Liver (tissue), 9 donors: ENCODE data around the gene SMTNL2. TPM values are rescaled to one million over a fixed set of nuclear protein-coding genes. Genes with fewer than 3 reads are reported as not detected.
"Not testable (repeated sequence)": the region's sequence is repeated elsewhere in the genome, so short reads cannot be mapped to it uniquely, and the experiment has no call there.

Experiments
- DNase-seq: peaks from one replicate; pipeline ENCODE4 v3.0.0-alpha.2; 2017; ENCODE audit warnings: low spot score
- H3K27ac ChIP-seq, 2 donors: one replicate each; pipeline ENCODE4 v1.7.0; 2013; ENCODE audit warnings: inconsistent platforms in 2 of 2, low read length in 2 of 2, control low read depth in 1 of 2, low read depth in 1 of 2, mild to moderate bottlenecking in 1 of 2
- H3K27me3 ChIP-seq, 4 donors: one replicate each; pipeline versions ENCODE4 v1.6.1 to v1.7.0; 2013; ENCODE audit warnings: low read length in 3 of 4, inconsistent platforms in 1 of 4, mild to moderate bottlenecking in 1 of 4, moderate library complexity in 1 of 4; ENCODE audit not compliant: control insufficient read depth in 4 of 4, insufficient read depth in 4 of 4
- H3K36me3 ChIP-seq, 4 donors: one replicate each; pipeline versions ENCODE4 v1.6.1 to v1.7.0; 2013; ENCODE audit warnings: low read length in 3 of 4, mild to moderate bottlenecking in 3 of 4, low read depth in 1 of 4, moderate library complexity in 1 of 4; ENCODE audit not compliant: control insufficient read depth in 4 of 4, insufficient read depth in 3 of 4
- H3K4me1 ChIP-seq, 4 donors: one replicate each; pipeline versions ENCODE4 v1.6.1 to v1.7.0; 2013; ENCODE audit warnings: low read length in 3 of 4, mild to moderate bottlenecking in 3 of 4, moderate library complexity in 1 of 4; ENCODE audit not compliant: control insufficient read depth in 4 of 4, insufficient read depth in 4 of 4
- H3K4me3 ChIP-seq, 3 donors: one replicate each; pipeline versions ENCODE4 v1.6.1 to v1.7.0; 2013; ENCODE audit warnings: low read length in 3 of 3, control low read depth in 1 of 3, low read depth in 1 of 3, mild to moderate bottlenecking in 1 of 3
- H3K9ac ChIP-seq, 2 donors: one replicate each; pipeline ENCODE4 v1.7.0; 2013; ENCODE audit warnings: low read length in 2 of 2, mild to moderate bottlenecking in 2 of 2, moderate library complexity in 2 of 2, control low read depth in 1 of 2, low read depth in 1 of 2
- H3K9me3 ChIP-seq, 4 donors: one replicate each; pipeline versions ENCODE4 v1.6.1 to v1.7.0; 2013; ENCODE audit warnings: low read length in 3 of 4; ENCODE audit not compliant: control insufficient read depth in 4 of 4
- EGR1 ChIP-seq, 2 donors: IDR thresholded peaks; 2 replicates each; pipeline ENCODE4 v1.6.1; 2016 to 2018; ENCODE audit warnings: antibody characterized with exemption in 2 of 2, low read depth in 2 of 2
- FOXA1 ChIP-seq: IDR thresholded peaks from 2 replicates; pipeline ENCODE4 v1.6.1; 2016; ENCODE audit warnings: antibody characterized with exemption
- FOXA2 ChIP-seq: IDR thresholded peaks from 2 replicates; pipeline ENCODE4 v1.6.1; 2016; ENCODE audit warnings: antibody characterized with exemption
- GABPA ChIP-seq, 2 donors: IDR thresholded peaks in 1 of 2; conservative IDR thresholded peaks in 1 of 2; 2 replicates each; pipeline ENCODE4 v1.6.1; 2016; ENCODE audit warnings: antibody characterized with exemption in 2 of 2, mild to moderate bottlenecking in 1 of 2, moderate library complexity in 1 of 2
- HNF4A ChIP-seq, 2 donors: conservative IDR thresholded peaks; 2 replicates each; pipeline ENCODE4 v1.6.1; 2016; ENCODE audit warnings: antibody characterized with exemption in 2 of 2, mild to moderate bottlenecking in 2 of 2
- HNF4G ChIP-seq: IDR thresholded peaks from 2 replicates; pipeline ENCODE4 v1.6.1; 2016; ENCODE audit warnings: antibody characterized with exemption
- JUND ChIP-seq, 2 donors: IDR thresholded peaks; 2 replicates each; pipeline ENCODE4 v1.6.1; 2016; ENCODE audit warnings: antibody characterized with exemption in 2 of 2
- RAD21 ChIP-seq, 2 donors: IDR thresholded peaks; 2 replicates each; pipeline ENCODE4 v1.6.1; 2016; ENCODE audit warnings: antibody characterized with exemption in 2 of 2, mild to moderate bottlenecking in 2 of 2
- RXRA ChIP-seq, 2 donors: IDR thresholded peaks; 2 replicates each; pipeline ENCODE4 v1.6.1; 2017 to 2018; ENCODE audit warnings: antibody characterized with exemption in 2 of 2, mild to moderate bottlenecking in 1 of 2
- SP1 ChIP-seq: IDR thresholded peaks from 2 replicates; pipeline ENCODE4 v1.6.1; 2018; ENCODE audit warnings: antibody characterized with exemption, mild to moderate bottlenecking
- TAF1 ChIP-seq: conservative IDR thresholded peaks from 2 replicates; pipeline ENCODE4 v1.6.1; 2016; ENCODE audit warnings: antibody characterized with exemption, mild to moderate bottlenecking
- YY1 ChIP-seq: IDR thresholded peaks from 2 replicates; pipeline ENCODE4 v1.6.1; 2016; ENCODE audit warnings: antibody characterized with exemption, mild to moderate bottlenecking
- WGBS: extraction: QIAGEN DNeasy Blood & Tissue Kit; methylation state at CpG from one replicate; pipeline ENCODE4 v1.1.7; 2013; 5-methylcytosine and 5-hydroxymethylcytosine counted together
- polyA plus RNA-seq, 2 donors: library from polyadenylated mRNA; stranded (reverse) in 1 of 2; unstranded in 1 of 2; fragments of 200-250 nt in 1 of 2; fragments of >200 nt in 1 of 2; fragmentation: Nextera tagmentation in 1 of 2; extraction: Ambion mirVana in 1 of 2; gene quantifications; one replicate each; pipeline versions ENCODE4 v1.2.1 to v1.2.3, GENCODE V29; 2013 to 2015
- total RNA-seq, 2 donors: library from RNA; depleted of rRNA; stranded (reverse); fragments of >200 nt; gene quantifications; one replicate each; pipeline ENCODE4 v1.2.3, GENCODE V29; 2014
- TF ChIP-seq, protein P1 (sequence below): fragments of 150-350 bp; IDR thresholded peaks from 2 replicates; pipeline ENCODE4 v1.5.1; 2017; ENCODE audit warnings: improper control_type of control experiment, low read depth, low read length; ENCODE audit not compliant: missing input control
- TF ChIP-seq, protein P2 (sequence below): IDR thresholded peaks from 2 replicates; pipeline ENCODE4 v1.6.1; 2016; ENCODE audit warnings: antibody characterized with exemption
- TF ChIP-seq, protein P3 (sequence below): IDR thresholded peaks from 2 replicates; pipeline ENCODE4 v1.6.1; 2016; ENCODE audit warnings: antibody characterized with exemption, mild to moderate bottlenecking
- TF ChIP-seq, protein P4 (sequence below): IDR thresholded peaks from 2 replicates; pipeline ENCODE4 v1.6.1; 2016; ENCODE audit warnings: antibody characterized with exemption
- donor health status: healthy.
- donor health status: healthy.
- donor health status: healthy.
- donor health status: healthy.
- donor health status: healthy.

The SMTNL2 gene
- total and polyA plus RNA-seq, 4 donors: 0.13 to 0.29 TPM; not detected in 2

DNA sequence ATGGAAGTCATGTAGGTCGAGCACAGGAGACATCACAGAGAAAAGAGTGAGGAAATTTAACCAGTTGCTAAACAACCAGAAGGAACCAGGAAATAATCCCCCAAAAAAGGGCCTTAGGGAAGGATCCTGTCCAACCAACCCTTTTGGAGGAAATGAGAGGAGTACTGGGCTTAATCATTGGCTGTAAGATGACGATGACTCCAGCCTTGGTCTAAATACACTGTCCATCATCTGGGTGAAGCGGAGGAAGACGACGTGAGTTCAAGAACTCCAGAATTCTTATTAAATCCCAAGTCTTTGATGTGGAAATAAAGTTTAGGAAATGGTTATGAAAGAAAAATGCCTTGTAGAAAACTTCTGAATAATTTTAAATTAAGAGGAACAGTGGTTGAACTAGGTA lies 68.7 kb downstream of the SMTNL2 start:
- Histone ChIP-seq H3K9me3 (no peaks in the 10 kb centered on the region), H3K4me3 (no peak overlapping the region), H3K27me3 (no peaks in the 10 kb centered on the region), H3K4me1 (peaks cover 4 to 15% (median 10%) of the 10 kb centered on the region in 4 donors), H3K36me3 (no peaks in the 10 kb centered on the region), H3K27ac (no peak overlapping the region), H3K9ac (no peak overlapping the region)
- TF ChIP-seq, protein P1, sequence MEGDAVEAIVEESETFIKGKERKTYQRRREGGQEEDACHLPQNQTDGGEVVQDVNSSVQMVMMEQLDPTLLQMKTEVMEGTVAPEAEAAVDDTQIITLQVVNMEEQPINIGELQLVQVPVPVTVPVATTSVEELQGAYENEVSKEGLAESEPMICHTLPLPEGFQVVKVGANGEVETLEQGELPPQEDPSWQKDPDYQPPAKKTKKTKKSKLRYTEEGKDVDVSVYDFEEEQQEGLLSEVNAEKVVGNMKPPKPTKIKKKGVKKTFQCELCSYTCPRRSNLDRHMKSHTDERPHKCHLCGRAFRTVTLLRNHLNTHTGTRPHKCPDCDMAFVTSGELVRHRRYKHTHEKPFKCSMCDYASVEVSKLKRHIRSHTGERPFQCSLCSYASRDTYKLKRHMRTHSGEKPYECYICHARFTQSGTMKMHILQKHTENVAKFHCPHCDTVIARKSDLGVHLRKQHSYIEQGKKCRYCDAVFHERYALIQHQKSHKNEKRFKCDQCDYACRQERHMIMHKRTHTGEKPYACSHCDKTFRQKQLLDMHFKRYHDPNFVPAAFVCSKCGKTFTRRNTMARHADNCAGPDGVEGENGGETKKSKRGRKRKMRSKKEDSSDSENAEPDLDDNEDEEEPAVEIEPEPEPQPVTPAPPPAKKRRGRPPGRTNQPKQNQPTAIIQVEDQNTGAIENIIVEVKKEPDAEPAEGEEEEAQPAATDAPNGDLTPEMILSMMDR: no peak
- TF ChIP-seq SP1 (no peak), HNF4G (no peak), HNF4A (conservative IDR thresholded peaks at IDR 0.05) (no peak), JUND (IDR thresholded peaks at IDR 0.05) (no peak), RAD21 (IDR thresholded peaks at IDR 0.05) (no peak), GABPA (IDR thresholded peaks at IDR 0.05 in 1 of 2, conservative IDR thresholded peaks at IDR 0.05 in 1 of 2) (no peak), YY1 (no peak), RXRA (IDR thresholded peaks at IDR 0.05) (no peak)
- TF ChIP-seq, protein P2, sequence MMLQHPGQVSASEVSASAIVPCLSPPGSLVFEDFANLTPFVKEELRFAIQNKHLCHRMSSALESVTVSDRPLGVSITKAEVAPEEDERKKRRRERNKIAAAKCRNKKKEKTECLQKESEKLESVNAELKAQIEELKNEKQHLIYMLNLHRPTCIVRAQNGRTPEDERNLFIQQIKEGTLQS: no peak
- WGBS: 91% methylated on average over 5 of the region's 5 CpGs
- no peak for DNase-seq

DNA sequence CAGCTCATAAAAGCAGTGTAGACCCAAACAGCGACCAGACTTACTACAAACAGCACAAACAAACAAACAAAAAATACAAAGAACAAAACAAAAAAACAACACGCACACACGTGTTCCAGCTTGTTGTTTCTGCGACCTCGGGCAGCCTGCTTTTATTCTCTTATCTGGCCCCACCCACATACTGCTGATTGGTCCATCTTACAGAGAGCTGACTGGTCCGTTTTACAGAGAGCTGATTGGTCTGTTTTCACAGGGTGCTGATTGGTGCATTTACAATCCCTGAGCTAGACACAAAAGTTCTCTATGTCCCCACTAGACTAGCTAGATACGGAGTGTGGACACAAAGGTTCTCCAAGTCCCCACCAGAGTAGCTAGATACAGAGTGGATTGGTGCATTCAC lies 71.6 kb downstream of the SMTNL2 start:
- H3K4me3 ChIP-seq, H3K27me3 ChIP-seq, H3K4me1 ChIP-seq, H3K36me3 ChIP-seq, H3K27ac ChIP-seq, DNase-seq, H3K9ac ChIP-seq, H3K9me3 ChIP-seq: not testable (repeated sequence)
- 93% methylated on average over 7 of the region's 7 CpGs for WGBS

DNA sequence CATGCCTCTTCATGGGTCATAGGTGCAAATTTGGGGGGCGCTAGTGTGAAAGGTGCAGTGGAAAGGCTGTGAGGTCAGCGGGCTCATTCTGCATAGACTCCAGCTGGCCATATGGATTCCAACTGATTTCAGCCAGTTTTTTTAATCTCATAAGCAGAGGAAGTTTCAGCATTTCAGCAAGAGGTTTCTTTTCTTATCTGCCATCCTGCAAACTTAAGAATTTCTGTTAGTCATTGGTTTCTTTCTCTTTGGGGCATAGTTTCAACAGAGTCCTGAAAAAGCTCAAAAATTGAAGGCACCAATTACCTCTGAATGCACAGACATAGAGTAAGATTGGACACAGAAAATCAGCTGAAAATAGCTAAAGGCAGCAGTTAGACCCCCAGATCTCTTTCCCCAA lies 73.3 kb downstream of the SMTNL2 start:
- 87% methylated on average over 2 of the region's 2 CpGs for WGBS
- H3K27me3 ChIP-seq: no peaks in the 10 kb centered on the region
- DNase-seq: no peak
- H3K9me3 ChIP-seq: no peaks in the 10 kb centered on the region
- H3K27ac ChIP-seq: no peak overlapping the region
- TF ChIP-seq FOXA2: no peak
- TF ChIP-seq FOXA1: no peak
- no peak for TF ChIP-seq RXRA (IDR thresholded peaks at IDR 0.05)
- no peak for TF ChIP-seq SP1
- TF ChIP-seq, protein P3, sequence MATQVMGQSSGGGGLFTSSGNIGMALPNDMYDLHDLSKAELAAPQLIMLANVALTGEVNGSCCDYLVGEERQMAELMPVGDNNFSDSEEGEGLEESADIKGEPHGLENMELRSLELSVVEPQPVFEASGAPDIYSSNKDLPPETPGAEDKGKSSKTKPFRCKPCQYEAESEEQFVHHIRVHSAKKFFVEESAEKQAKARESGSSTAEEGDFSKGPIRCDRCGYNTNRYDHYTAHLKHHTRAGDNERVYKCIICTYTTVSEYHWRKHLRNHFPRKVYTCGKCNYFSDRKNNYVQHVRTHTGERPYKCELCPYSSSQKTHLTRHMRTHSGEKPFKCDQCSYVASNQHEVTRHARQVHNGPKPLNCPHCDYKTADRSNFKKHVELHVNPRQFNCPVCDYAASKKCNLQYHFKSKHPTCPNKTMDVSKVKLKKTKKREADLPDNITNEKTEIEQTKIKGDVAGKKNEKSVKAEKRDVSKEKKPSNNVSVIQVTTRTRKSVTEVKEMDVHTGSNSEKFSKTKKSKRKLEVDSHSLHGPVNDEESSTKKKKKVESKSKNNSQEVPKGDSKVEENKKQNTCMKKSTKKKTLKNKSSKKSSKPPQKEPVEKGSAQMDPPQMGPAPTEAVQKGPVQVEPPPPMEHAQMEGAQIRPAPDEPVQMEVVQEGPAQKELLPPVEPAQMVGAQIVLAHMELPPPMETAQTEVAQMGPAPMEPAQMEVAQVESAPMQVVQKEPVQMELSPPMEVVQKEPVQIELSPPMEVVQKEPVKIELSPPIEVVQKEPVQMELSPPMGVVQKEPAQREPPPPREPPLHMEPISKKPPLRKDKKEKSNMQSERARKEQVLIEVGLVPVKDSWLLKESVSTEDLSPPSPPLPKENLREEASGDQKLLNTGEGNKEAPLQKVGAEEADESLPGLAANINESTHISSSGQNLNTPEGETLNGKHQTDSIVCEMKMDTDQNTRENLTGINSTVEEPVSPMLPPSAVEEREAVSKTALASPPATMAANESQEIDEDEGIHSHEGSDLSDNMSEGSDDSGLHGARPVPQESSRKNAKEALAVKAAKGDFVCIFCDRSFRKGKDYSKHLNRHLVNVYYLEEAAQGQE: no peak
- TF ChIP-seq EGR1 (IDR thresholded peaks at IDR 0.05; ENCODE audit: low read depth in 2 of 2): no peak
- no peak for TF ChIP-seq HNF4G
- no peak for TF ChIP-seq YY1
- no peak for TF ChIP-seq TAF1
- TF ChIP-seq HNF4A (conservative IDR thresholded peaks at IDR 0.05): no peak
- TF ChIP-seq, protein P1: no peak
- TF ChIP-seq, protein P2: no peak
- TF ChIP-seq, protein P4, sequence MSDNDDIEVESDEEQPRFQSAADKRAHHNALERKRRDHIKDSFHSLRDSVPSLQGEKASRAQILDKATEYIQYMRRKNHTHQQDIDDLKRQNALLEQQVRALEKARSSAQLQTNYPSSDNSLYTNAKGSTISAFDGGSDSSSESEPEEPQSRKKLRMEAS: no peak
- TF ChIP-seq JUND (IDR thresholded peaks at IDR 0.05): no peak
- H3K9ac ChIP-seq: no peak overlapping the region
- no peaks in the 10 kb centered on the region for H3K4me1 ChIP-seq
- H3K4me3 ChIP-seq: no peak overlapping the region
- no peaks in the 10 kb centered on the region for H3K36me3 ChIP-seq
